NCI-H1417 (cell line): ENCODE measurements around the gene NR1D1.

Experiments used
- DNase-seq, 3 experiments: peaks; one replicate each; lab custom pipeline; 2025; lab: John Stamatoyannopoulos, UW

NR1D1 gene

DNA sequence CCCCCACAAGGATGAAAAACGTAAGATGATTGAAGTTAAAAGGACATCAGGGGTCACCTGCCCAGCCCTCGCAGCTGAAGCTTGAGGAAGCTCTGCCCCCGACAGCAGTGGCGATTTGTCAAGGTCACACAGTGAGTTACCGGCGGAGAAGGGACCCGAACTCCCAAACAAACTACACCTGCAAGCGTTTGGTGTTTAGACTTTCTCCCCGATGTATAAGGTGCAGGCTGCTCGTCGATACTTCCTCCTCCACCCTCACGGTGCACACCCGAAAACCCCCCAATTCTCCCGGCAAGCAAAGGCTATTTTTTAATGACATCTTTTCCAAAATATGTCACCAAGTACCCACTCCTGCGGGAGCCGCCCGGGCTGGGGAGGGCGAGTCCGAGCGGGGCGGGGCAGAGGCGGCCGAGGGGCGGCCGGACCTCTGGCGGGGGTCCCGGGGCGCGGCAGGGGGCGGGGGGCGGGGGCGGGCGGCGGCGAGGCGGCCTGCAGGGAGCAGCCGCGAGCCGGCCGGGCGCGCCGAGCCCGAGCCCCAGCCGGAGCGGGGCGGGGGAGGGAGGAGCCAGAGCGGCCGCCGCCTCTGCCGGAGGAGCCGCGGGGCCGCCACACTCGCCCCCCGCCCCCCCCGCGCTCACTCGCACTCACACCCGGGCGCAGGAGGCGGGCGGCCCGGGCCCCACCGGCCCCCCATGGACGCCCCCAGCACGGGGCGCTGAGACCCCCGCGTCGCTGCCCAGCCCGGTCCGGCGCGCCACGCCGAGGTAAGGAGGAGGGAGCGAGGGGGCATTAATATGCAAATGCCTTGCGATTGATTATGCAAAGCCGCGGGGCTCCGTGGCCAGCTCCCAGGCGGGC is 37.8 kb downstream of the NR1D1 start, which contains the start of gene THRA:
Gene THRA, plus strand, starts transcription at position 637 of the 858 bp plus-strand sequence. CDS start 11,524 bp downstream, outside the sequence.
- DNase-seq = peak; percentile 68 to 80 (median 72)

DNA sequence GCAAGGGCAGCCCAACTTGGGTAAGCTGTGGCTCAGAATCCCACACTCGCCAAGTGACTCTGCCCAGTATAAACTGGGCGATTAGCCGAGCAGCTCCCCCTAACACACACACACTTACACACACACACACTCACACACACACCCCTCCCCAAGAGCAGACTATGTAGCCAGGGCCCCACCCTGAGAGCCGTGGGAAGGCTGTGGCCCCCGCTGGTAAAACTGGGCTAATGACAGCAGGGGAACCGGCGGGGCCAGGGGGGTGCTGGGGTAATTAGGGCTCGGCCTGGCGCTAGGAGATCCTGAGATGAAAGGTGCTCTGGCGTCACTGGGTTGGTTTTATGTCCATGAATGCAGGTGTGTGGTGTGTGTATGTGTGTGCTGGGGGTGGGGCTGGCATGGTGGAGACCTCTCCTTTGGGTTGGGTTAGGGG is 38.8 kb downstream of the NR1D1 start:
- peak in 2 of 3 experiments; percentile 34 to 44 for DNase-seq

DNA sequence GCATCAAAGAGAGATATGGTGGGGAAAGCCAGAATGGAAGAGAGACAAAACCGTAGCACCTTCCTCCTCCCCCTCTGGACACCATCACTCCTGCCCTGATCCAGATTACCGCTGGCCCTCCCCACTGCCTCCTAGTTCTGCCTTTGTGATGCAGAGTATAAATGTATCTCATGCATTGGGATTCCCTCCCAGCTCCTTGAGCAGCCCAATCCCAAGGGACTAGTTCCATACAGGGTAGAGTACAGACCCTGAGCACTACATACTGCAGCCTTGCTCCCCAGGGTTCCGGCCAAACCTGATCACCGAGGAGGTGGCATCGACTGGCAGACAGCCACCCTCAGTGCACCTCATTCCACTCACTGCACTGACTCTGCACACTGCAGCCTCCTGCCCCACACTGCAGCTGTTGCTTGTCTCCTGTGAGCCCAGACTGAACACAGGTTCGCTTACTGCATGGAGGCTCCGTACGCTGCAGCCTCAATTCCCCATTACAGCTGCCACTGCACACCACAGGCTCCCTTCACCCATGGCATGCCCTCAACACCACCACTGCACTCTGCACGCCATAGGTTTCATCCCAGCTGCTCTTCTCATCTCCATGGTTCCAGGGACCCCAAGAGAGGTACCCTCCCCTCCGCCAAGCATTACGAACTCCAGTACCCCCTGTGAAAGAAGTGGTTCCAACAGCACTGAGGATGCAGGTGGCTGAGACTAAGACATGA is 39.3 kb downstream of the NR1D1 start:
- DNase-seq = no peak

DNA sequence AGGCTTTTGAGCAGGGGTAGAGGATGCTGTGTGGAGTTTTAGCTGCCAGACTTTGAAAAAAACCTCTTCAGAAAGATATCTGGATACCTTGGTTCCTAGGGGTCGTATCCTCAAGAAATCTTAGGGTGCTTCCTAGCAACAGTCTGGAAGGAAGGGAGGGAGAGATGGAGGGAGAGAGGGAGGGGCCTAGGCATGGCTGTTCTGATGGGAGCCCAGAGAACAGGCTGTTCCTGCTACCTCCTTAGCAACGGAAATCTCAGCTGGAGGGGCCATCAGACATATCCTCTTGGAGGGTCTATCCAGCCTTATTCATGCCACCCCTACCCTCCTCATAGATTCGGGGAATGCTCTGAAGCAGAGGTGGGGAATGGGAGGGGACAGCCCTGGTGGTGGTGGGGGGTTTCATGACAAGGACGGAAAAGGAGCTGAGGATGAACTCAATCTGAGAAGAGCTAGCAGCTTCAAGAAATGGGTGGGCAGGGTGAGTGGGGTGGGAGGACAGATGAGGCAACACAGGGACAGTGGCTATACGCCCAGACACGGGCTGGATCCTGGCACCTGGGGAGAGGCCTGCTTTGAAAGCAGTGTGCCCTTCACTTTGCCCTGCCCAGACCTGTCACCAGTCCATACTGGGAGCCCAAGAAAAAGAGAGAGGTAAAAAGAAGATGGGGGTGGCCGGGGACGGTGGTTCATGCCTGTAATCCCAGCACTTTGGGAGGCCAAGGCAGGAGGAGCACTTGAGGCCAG is 40.5 kb downstream of the NR1D1 start:
- no peak for DNase-seq

DNA sequence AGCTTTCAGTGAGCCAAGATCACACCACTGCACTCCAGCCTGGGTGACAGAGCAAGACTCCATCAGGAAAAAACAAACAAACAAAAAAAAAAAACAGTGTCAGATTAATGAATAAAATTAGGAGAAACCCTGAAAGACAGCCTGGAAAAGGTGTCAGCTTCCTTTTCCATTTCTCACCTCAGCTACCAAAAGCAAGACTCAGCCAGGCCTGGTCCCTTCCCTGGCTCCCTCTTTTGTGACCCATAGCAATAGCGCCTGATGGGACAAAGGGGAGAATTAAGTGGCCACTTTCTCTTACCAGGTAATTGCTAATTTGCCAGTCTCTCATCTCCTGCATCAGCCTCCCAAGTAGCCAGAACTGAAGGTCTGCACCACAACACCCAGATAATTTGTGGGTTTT is 41.5 kb downstream of the NR1D1 start:
- no peak for DNase-seq

DNA sequence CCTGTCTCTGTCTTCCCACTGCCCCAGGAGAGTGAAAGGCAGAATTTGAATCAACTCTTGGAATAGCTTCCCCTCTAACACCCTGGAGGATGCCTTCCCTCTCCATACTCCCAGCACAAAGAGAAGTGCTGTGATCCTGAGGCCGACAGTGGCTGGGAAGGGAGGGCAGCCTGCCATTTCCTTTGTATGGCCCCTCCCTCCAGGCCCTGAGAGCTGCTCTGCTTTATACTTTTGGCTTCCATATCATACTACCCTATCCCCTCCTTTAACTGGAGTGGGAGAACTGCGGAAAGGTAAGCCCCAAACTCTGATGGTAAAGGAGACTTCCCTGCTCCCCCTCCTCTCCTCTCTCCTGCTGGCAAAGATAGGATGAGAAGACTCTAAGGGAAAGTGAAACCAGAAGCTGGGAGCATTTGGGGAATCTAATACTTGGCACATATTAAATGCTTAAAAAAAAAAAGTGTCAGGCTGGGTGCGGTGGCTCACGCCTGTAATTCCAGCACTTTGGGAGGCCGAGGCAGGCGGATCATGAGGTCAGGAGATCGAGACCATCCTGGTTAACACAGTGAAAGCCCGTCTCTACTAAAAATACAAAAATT is 42.1 kb downstream of the NR1D1 start:
- DNase-seq = no peak

DNA sequence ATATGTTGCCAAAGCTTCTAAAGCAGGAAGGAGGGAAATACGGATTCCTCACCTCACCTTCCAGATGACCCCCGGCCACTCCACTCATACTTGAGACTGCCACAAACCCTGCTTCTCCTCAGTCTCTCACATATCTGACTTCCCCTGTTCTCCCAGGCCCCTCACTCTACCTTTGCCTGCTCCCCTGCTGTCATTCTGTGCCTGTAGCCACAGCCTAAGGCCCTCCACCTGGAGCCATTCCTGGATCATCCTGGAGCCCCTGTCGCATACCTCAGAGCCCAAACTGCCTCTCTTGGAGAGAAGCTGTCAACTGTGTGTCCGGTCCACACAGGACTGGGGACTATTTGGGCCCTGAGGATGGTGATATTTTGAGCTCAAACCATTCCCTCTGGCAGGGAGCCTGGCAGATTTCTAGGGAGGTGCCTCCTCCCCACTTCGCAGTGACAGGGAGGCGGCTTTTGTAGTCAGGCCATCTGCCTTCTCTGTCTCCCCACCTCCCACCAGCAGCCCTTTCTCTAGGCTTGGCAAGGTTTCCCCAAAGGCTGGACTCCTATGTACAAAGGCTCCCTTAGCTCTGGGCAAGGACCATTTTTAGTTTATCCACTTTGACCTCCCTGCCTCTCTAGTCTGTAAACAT is 43.9 kb downstream of the NR1D1 start:
- no peak for DNase-seq
